Endothelial cell of umbilical vein (primary cell): Measurements from ENCODE around the gene NDUFB7. TPM values are rescaled to one million over a fixed set of nuclear protein-coding genes. Genes with fewer than 3 reads are reported as not detected.
A peak's percentile ranks its signal among the peaks of the same experiment; 100 is the strongest.

ENCODE experiments used
- BruUV-seq: library from RNA; stranded (reverse); fragments of 400-500 nt; replicated peaks from 2 replicates; lab custom pipeline; 2021; lab: Mats Ljungman, UMichigan
- CTCF ChIA-PET: fragments of 300-600, 350-600 bp; sonication (Branson Sonifier 250); formaldehyde crosslinking; loops from one replicate; lab custom pipeline; 2021; ENCODE audit warnings: antibody characterized with exemption, inconsistent platforms; lab: Charles Lee
- POLR2A ChIA-PET: fragments of 300-600, 350-600 bp; sonication (Branson Sonifier 250); formaldehyde crosslinking; loops from one replicate; lab custom pipeline; 2021; ENCODE audit warnings: antibody characterized with exemption, inconsistent platforms; lab: Charles Lee
- DNase-seq: peaks from one replicate; pipeline ENCODE4 v3.0.0-alpha.2; 2011; ENCODE audit warnings: low read depth, low spot score
- FAIRE-seq: peaks from 2 replicates; lab custom pipeline; 2011; peaks lifted over from hg19 to GRCh38; lab: Jason Lieb, UNC
- H2AFZ ChIP-seq: 2 replicates; pipeline ENCODE4 v1.6.0; 2012; ENCODE audit warnings: low read depth, low read length, control low read depth, inconsistent platforms
- H3K27ac ChIP-seq: 2 replicates; pipeline ENCODE4 v1.5.1; 2011; ENCODE audit warnings: low read depth, mild to moderate bottlenecking, control low read depth, low read length, moderate library complexity; ENCODE audit not compliant: insufficient read depth
- H3K27me3 ChIP-seq, 2 experiments: 2 replicates each; pipeline versions ENCODE4 v1.6.0 to v1.6.1; 2011; ENCODE audit warnings: low read length in 2 of 2, mixed read lengths in 1 of 2; ENCODE audit not compliant: control insufficient read depth in 2 of 2, insufficient read depth in 2 of 2
- H3K36me3 ChIP-seq, 2 experiments: 2 replicates in 1 of 2; 3 replicates in 1 of 2; pipeline ENCODE4 v1.5.1; 2011; ENCODE audit warnings: low read length in 2 of 2, mild to moderate bottlenecking in 1 of 2, moderate library complexity in 1 of 2; ENCODE audit not compliant: control insufficient read depth in 2 of 2, insufficient read depth in 2 of 2; ENCODE audit errors: extremely low read depth in 1 of 2
- H3K4me1 ChIP-seq: 3 replicates; pipeline ENCODE4 v1.5.1; 2011; ENCODE audit warnings: mild to moderate bottlenecking, low read length; ENCODE audit not compliant: control insufficient read depth, insufficient read depth; ENCODE audit errors: extremely low read depth
- H3K4me2 ChIP-seq: 2 replicates; pipeline ENCODE4 v1.6.1; 2011; ENCODE audit warnings: low read length, control low read depth, mixed read lengths; ENCODE audit not compliant: insufficient read depth
- H3K4me3 ChIP-seq, 3 experiments: fragments of 200-600 bp in 1 of 3; sonication (generic), shearing (Covaris generic) in 1 of 3; replicated peaks in 1 of 3; 2 replicates each; pipeline ENCODE4 v1.5.1; 2011 to 2016; ENCODE audit warnings: control low read depth in 3 of 3, low read length in 3 of 3, mild to moderate bottlenecking in 2 of 3, inconsistent platforms in 1 of 3, low read depth in 1 of 3, moderate library complexity in 1 of 3; ENCODE audit not compliant: insufficient read depth in 1 of 3
- H3K79me2 ChIP-seq: 2 replicates; pipeline ENCODE4 v1.6.0; 2012; ENCODE audit warnings: low read length, inconsistent platforms; ENCODE audit not compliant: control insufficient read depth, insufficient read depth
- H3K9ac ChIP-seq: replicated peaks from 2 replicates; pipeline ENCODE3; 2011; ENCODE audit warnings: low read length, control low read depth; ENCODE audit not compliant: insufficient read depth; ENCODE audit errors: extremely low read depth
- H3K9me1 ChIP-seq: replicated peaks from 3 replicates; pipeline ENCODE4 v1.6.0; 2011; ENCODE audit warnings: mild to moderate bottlenecking, low read length; ENCODE audit not compliant: control insufficient read depth, insufficient read depth; ENCODE audit errors: extremely low read depth
- H3K9me3 ChIP-seq: replicated peaks from 2 replicates; pipeline ENCODE4 v1.5.1; 2012; ENCODE audit warnings: low read length, inconsistent platforms; ENCODE audit not compliant: control insufficient read depth, insufficient read depth
- H4K20me1 ChIP-seq: replicated peaks from 2 replicates; pipeline ENCODE3; 2011; ENCODE audit warnings: mild to moderate bottlenecking, low read length; ENCODE audit not compliant: control insufficient read depth, insufficient read depth; ENCODE audit errors: extremely low read depth
- GATA2 ChIP-seq: IDR thresholded peaks from 2 replicates; pipeline ENCODE4 v1.7.0; 2011; ENCODE audit warnings: low read depth, mild to moderate bottlenecking, moderate library complexity, mixed read lengths, low read length; ENCODE audit not compliant: insufficient read length, insufficient read depth
- JUN ChIP-seq: IDR thresholded peaks from 2 replicates; pipeline ENCODE4 v1.6.1; 2011; ENCODE audit warnings: borderline replicate concordance, low read depth; ENCODE audit not compliant: insufficient read length, insufficient read depth
- POLR2A ChIP-seq: IDR thresholded peaks from 2 replicates; pipeline ENCODE4 v1.6.1; 2012; ENCODE audit warnings: low read depth, mild to moderate bottlenecking, control low read depth, low read length
- POLR2AphosphoS5 ChIP-seq: IDR thresholded peaks from 2 replicates; pipeline ENCODE4 v1.6.1; 2012; ENCODE audit warnings: low read depth, mild to moderate bottlenecking, control low read depth, low read length, moderate library complexity; ENCODE audit not compliant: insufficient read depth
- dilution Hi-C: fragments of 300-500 bp; cut with MboI; formaldehyde crosslinking; loops from one replicate; pipeline ENCODE4 v1.15.0; 2019; ENCODE audit warnings: low sequenced_read_pairs; ENCODE audit not compliant: extremely low pct_ligation_motif_present
- intact Hi-C: fragments of 100-400 bp; cut with micrococcal nuclease; formaldehyde crosslinking; loops from one replicate; pipeline ENCODE4 v1.10.0; 2022
- polyA plus RNA-seq, 4 experiments: library from polyadenylated mRNA; depleted of rRNA in 3 of 4; stranded (reverse) in 3 of 4; unstranded in 1 of 4; fragments of >200 nt; gene quantifications; 2 replicates each; pipeline versions ENCODE4 v1.2.1 to v1.2.3, GENCODE V29; 2011 to 2012; ENCODE audit warnings: missing spikeins in 1 of 4
- total RNA-seq: library from RNA; stranded (reverse); gene quantifications from 2 replicates; pipeline ENCODE4 v1.2.3, GENCODE V29; 2021

The NDUFB7 gene
- total and polyA plus RNA-seq, 2 donors (not counting 3 experiments of a cell fraction or from before 2014, with no cell fraction given), result 177 to 655 TPM

DNA sequence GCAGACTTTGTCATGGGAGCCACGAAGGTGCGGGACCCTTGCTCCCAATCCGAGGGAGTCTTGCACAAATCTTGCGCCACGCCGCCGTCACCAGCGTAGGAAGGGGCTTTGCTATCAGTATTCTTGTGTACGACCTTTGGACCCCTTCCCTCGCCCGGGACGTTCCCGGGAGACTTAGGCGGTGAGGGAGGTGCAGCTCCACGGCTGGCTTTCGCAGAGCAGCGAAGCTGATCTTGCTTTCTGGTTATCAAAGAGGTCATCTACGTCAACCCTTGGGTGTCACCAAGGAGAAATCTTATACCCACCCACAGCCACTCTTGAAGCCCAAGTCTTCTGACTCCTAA is 41.9 kb downstream of the NDUFB7 start:
- H3K9ac ChIP-seq, result peak overlapping the region; percentile 51
- no peaks in the 10 kb centered on the region for H3K9me1 ChIP-seq
- peak overlapping the region; percentile 89 for H3K4me2 ChIP-seq
- peaks cover 19% of the 10 kb centered on the region for H3K79me2 ChIP-seq
- no peak for DNase-seq
- no peaks in the 10 kb centered on the region for H3K9me3 ChIP-seq
- H4K20me1 ChIP-seq, result no peaks in the 10 kb centered on the region
- H3K27me3 ChIP-seq, result no peaks in the 10 kb centered on the region
- peaks cover 7% of the 10 kb centered on the region for H3K4me1 ChIP-seq
- intact Hi-C loops, result no loop called here
- ChIA-PET CTCF (no interaction called here), POLR2A (no interaction called here)
- H3K4me3 ChIP-seq, result peak overlapping the region; percentile 22 to 90 (median 67)
- peak overlapping the region; percentile 75 for H2AFZ ChIP-seq
- TF ChIP-seq POLR2A (no peak), GATA2 (peak; percentile 74)
- H3K27ac ChIP-seq, result no peak overlapping the region
- dilution Hi-C loops, result no loop called here
- BruUV-seq, result no TSS peak
- FAIRE-seq, result no peak
- H3K36me3 ChIP-seq, result no peaks in the 10 kb centered on the region

GRCh38 chr19:14529254-14530004 is 42.4 kb downstream of the NDUFB7 start, which contains the start of gene TECR:
TSS of gene TECR (plus strand) at chr19:14529594. CDS start at chr19:14529697, 103 bp downstream.
- CTCF ChIA-PET, result interaction anchor here (1.0 kb wide), 1 partner anchor 9 kb away, joined by 4 read pairs; no protein-coding TSS in a partner anchor

More at GRCh38 chr19:14529254-14530004, 42.4 kb downstream of the NDUFB7 start, which contains the start of gene TECR:
- TF ChIP-seq JUN, result no peak
- peak; percentile 94 for TF ChIP-seq POLR2A
- TF ChIP-seq POLR2AphosphoS5, result peak; percentile 90
- POLR2A ChIA-PET, result no interaction called here
- DNase-seq (peak; percentile 100), FAIRE-seq (peak; percentile 100)
- Histone ChIP-seq H2AFZ (peak within 1 kb of the TSS; percentile 75), H3K27me3 (no peaks in the 10 kb centered on the region), H4K20me1 (no peaks in the 10 kb centered on the region), H3K9me3 (no peaks in the 10 kb centered on the region), H3K9me1 (no peaks in the 10 kb centered on the region), H3K79me2 (peaks cover 19% of the 10 kb centered on the region), H3K36me3 (no peaks in the 10 kb centered on the region), H3K4me3 (peak within 1 kb of the TSS; percentile 24 to 90 (median 67)), H3K9ac (peak within 1 kb of the TSS; percentile 51), H3K4me1 (peaks cover 7% of the 10 kb centered on the region), H3K27ac (peak within 1 kb of the TSS; percentile 27), H3K4me2 (peak within 1 kb of the TSS; percentile 89)
- dilution Hi-C loops, result no loop called here
- intact Hi-C loops, result loop anchor here (1.0 to 5.0 kb wide), 2 partner anchors 11 to 578 kb away; partner anchors contain the start of genes DNAJB1 and SYDE1
- TSS peak; percentile 50 for BruUV-seq
